ENCODE data around the gene MCC. TPM values are rescaled to one million over a fixed set of nuclear protein-coding genes. Genes with fewer than 3 reads are reported as not detected.

Gene MCC
- total RNA-seq, 1 experiment from 2014 or later = 0.60 TPM

DNA sequence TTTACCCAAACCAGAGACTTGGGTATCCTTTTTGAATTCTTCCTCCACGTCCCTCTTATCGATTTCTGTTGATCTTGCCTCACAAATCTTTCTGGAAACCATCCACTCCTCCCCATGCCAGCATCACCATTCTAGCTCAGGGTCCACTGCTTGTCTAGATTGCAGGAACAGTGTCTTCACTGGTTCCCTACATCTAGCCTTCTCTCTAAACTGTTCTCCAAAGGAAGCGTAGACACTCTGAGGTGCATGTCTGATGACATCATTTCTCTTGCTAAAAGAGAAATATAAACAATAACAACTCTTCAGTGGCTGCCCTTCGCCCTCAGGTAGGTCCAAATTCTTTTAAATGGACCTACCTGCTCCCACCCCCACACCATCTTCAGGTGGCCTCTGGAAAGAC lies 311.5 kb downstream of the MCC start:
- DNase-seq (ENCODE audit: low spot score) = no peak
- Histone ChIP-seq H3K4me3 (ENCODE audit: low read depth, low read length, poor library complexity, severe bottlenecking) (no peak overlapping the region), H3K9me3 (ENCODE audit: low read depth, low read length, poor library complexity, severe bottlenecking) (no peaks in the 10 kb centered on the region), H3K27me3 (replicated peaks; ENCODE audit: insufficient read depth, low read depth, low read length, poor library complexity) (peaks cover 4% of the 10 kb centered on the region), H3K4me1 (ENCODE audit: insufficient read depth, low read length, poor library complexity, severe bottlenecking) (no peaks in the 10 kb centered on the region), H3K36me3 (ENCODE audit: insufficient read depth, low read length, poor library complexity, severe bottlenecking) (no peaks in the 10 kb centered on the region), H3K27ac (ENCODE audit: low read depth, low read length, poor library complexity, severe bottlenecking) (no peak overlapping the region)
- TF ChIP-seq, protein P1, sequence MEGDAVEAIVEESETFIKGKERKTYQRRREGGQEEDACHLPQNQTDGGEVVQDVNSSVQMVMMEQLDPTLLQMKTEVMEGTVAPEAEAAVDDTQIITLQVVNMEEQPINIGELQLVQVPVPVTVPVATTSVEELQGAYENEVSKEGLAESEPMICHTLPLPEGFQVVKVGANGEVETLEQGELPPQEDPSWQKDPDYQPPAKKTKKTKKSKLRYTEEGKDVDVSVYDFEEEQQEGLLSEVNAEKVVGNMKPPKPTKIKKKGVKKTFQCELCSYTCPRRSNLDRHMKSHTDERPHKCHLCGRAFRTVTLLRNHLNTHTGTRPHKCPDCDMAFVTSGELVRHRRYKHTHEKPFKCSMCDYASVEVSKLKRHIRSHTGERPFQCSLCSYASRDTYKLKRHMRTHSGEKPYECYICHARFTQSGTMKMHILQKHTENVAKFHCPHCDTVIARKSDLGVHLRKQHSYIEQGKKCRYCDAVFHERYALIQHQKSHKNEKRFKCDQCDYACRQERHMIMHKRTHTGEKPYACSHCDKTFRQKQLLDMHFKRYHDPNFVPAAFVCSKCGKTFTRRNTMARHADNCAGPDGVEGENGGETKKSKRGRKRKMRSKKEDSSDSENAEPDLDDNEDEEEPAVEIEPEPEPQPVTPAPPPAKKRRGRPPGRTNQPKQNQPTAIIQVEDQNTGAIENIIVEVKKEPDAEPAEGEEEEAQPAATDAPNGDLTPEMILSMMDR (conservative IDR thresholded peaks at IDR 0.05; ENCODE audit: low read depth, low read length) = no peak
- intact Hi-C loops (cut with micrococcal nuclease; ENCODE audit: unreplicated experiment) = no loop called here
- CTCF ChIA-PET = no interaction called here
- POLR2A ChIA-PET (ENCODE audit: low non-redundant PET) = no interaction called here
- BruUV-seq (replicated peaks) = no TSS peak

DNA sequence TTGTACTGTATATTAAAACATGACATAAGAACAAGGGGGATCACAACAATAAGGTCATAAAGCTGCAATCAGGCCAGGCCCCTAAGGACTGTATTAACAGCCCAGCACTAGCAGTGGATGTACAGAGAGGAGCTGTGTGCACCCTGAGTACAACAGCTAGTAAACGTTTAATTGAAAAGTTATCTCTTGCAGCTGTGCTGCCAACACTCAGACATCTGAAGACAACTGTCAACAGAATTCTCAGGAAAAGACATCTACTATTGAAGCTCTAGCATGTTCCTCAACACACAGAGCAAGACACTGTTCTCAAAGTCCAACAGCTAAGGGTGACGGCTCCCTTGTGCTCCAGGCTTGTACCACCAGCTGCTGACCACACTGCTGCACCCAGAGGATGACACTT lies 312.1 kb downstream of the MCC start:
- peaks cover 4% of the 10 kb centered on the region for H3K27me3 ChIP-seq (replicated peaks; ENCODE audit: insufficient read depth, low read depth, low read length, poor library complexity)
- POLR2A ChIA-PET (ENCODE audit: low non-redundant PET) = no interaction called here
- intact Hi-C loops (cut with micrococcal nuclease; ENCODE audit: unreplicated experiment) = no loop called here
- CTCF ChIA-PET = no interaction called here
- H3K4me3 ChIP-seq (ENCODE audit: low read depth, low read length, poor library complexity, severe bottlenecking) = no peak overlapping the region
- TF ChIP-seq, protein P1 (conservative IDR thresholded peaks at IDR 0.05; ENCODE audit: low read depth, low read length) = no peak
- no peak for TF ChIP-seq EZH2 (IDR thresholded peaks at IDR 0.05; ENCODE audit: borderline replicate concordance, low read depth, low read length, poor library complexity, severe bottlenecking)
- H3K9me3 ChIP-seq (ENCODE audit: low read depth, low read length, poor library complexity, severe bottlenecking) = no peaks in the 10 kb centered on the region
- H3K27ac ChIP-seq (ENCODE audit: low read depth, low read length, poor library complexity, severe bottlenecking) = no peak overlapping the region
- no TSS peak for BruUV-seq (replicated peaks)
- no peaks in the 10 kb centered on the region for H3K36me3 ChIP-seq (ENCODE audit: insufficient read depth, low read length, poor library complexity, severe bottlenecking)
- no peak for DNase-seq (ENCODE audit: low spot score)
- H3K4me1 ChIP-seq (ENCODE audit: insufficient read depth, low read length, poor library complexity, severe bottlenecking) = no peaks in the 10 kb centered on the region

DNA sequence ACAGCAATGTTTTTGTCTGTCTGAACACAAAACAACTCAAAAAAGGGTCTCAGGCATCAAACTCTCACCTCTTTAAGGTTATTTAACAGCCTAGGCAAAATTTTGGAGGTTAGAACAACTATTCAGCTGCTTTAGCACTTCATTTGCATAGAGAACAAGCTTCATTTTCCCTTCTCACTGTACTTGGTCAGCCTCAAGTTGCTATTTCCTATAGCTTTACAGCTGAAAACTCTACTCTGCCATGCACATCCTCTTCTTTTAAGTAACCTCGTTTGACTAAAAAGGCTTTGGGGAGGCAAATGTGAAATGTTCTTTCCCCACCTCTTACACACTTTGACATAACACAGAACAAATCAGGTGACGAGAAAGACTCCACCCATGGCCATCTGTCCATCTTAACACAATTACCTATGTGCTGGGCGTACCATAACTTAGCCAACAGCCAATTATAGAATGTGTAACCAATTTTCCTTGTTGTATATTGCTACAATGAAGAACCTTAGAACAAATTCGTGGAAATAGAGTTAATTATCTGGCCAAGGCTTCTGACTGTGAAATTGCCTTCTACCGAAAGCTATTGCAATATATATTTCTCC lies 315.9 kb downstream of the MCC start:
- POLR2A ChIA-PET (ENCODE audit: low non-redundant PET) = no interaction called here

More for the DNA sequence above, 315.9 kb downstream of the MCC start:
- BruUV-seq (replicated peaks) = no TSS peak
- no peak for DNase-seq (ENCODE audit: low spot score)
- TF ChIP-seq EZH2 (IDR thresholded peaks at IDR 0.05; ENCODE audit: borderline replicate concordance, low read depth, low read length, poor library complexity, severe bottlenecking) = no peak
- TF ChIP-seq, protein P1 (conservative IDR thresholded peaks at IDR 0.05; ENCODE audit: low read depth, low read length) = no peak
- Histone ChIP-seq H3K36me3 (ENCODE audit: insufficient read depth, low read length, poor library complexity, severe bottlenecking) (no peaks in the 10 kb centered on the region), H3K27ac (ENCODE audit: low read depth, low read length, poor library complexity, severe bottlenecking) (no peak overlapping the region), H3K27me3 (replicated peaks; ENCODE audit: insufficient read depth, low read depth, low read length, poor library complexity) (peaks cover 19% of the 10 kb centered on the region), H3K4me3 (ENCODE audit: low read depth, low read length, poor library complexity, severe bottlenecking) (no peak overlapping the region), H3K4me1 (ENCODE audit: insufficient read depth, low read length, poor library complexity, severe bottlenecking) (no peaks in the 10 kb centered on the region), H3K9me3 (ENCODE audit: low read depth, low read length, poor library complexity, severe bottlenecking) (no peaks in the 10 kb centered on the region)
- CTCF ChIA-PET = no interaction called here
- intact Hi-C loops (cut with micrococcal nuclease; ENCODE audit: unreplicated experiment) = no loop called here

Measured in A673 (cell line).